GM12878 (cell line): Measurements from ENCODE around the gene SLC29A2. TPM values are rescaled to one million over a fixed set of nuclear protein-coding genes. Genes with fewer than 3 reads are reported as not detected.
A peak's percentile ranks its signal among the peaks of the same experiment; 100 is the strongest.

Source experiments
- CBX3 ChIP-seq: fragments of 200-600 bp; sonication (generic); IDR thresholded peaks from 2 replicates; pipeline ENCODE4 v1.6.1; 2016; ENCODE audit warnings: low read depth, borderline replicate concordance
- CEBPB ChIP-seq, 2 experiments: fragments of 150-350 bp in 1 of 2; IDR thresholded peaks; 2 replicates each; pipeline ENCODE4 v1.6.1; 2012 to 2014; ENCODE audit warnings: low read depth in 2 of 2, low read length in 2 of 2, borderline replicate concordance in 1 of 2, inconsistent platforms in 1 of 2
- CHD2 ChIP-seq: IDR thresholded peaks from 2 replicates; pipeline ENCODE4 v1.6.1; 2011; ENCODE audit warnings: low read depth, low read length, improper control_type of control experiment, borderline replicate concordance
- EED ChIP-seq: sonication (generic); IDR thresholded peaks from 2 replicates; pipeline ENCODE4 v1.6.1; 2016; ENCODE audit warnings: antibody characterized with exemption, low read depth
- FOS ChIP-seq: IDR thresholded peaks from 3 replicates; pipeline ENCODE4 v1.6.1; 2011; ENCODE audit warnings: borderline replicate concordance; ENCODE audit not compliant: insufficient read length; ENCODE audit errors: extremely low read depth
- FOXM1 ChIP-seq: IDR thresholded peaks from 2 replicates; pipeline ENCODE4 v1.6.1; 2012; ENCODE audit warnings: low read depth, mild to moderate bottlenecking, inconsistent platforms, low read length, moderate library complexity
- HSF1 ChIP-seq: fragments of 150-350 bp; IDR thresholded peaks from 2 replicates; pipeline ENCODE4 v1.6.1; 2014; ENCODE audit warnings: mild to moderate bottlenecking, low read depth, low read length
- IKZF1 ChIP-seq: fragments of 450-650 bp; conservative IDR thresholded peaks from 2 replicates; pipeline ENCODE4 v1.6.1; 2017; ENCODE audit warnings: antibody characterized with exemption, mild to moderate bottlenecking
- IRF4 ChIP-seq: IDR thresholded peaks from 2 replicates; pipeline ENCODE4 v1.6.1; 2011; ENCODE audit warnings: low read depth, low read length
- PAX8 ChIP-seq: fragments of 450-650 bp; IDR thresholded peaks from 2 replicates; pipeline ENCODE4 v1.6.1; 2017; ENCODE audit warnings: mild to moderate bottlenecking, moderate library complexity
- PBX3 ChIP-seq: IDR thresholded peaks from 2 replicates; pipeline ENCODE4 v1.6.1; 2011; ENCODE audit warnings: mild to moderate bottlenecking, low read depth, low read length, moderate library complexity; ENCODE audit not compliant: insufficient replicate concordance
- PKNOX1 ChIP-seq: fragments of 450-650 bp; IDR thresholded peaks from 2 replicates; pipeline ENCODE4 v1.6.1; 2016; ENCODE audit warnings: mild to moderate bottlenecking
- RAD21 ChIP-seq: IDR thresholded peaks from 2 replicates; pipeline ENCODE4 v1.6.1; 2011; ENCODE audit warnings: mild to moderate bottlenecking, low read depth, low read length, moderate library complexity; ENCODE audit not compliant: insufficient read depth
- RUNX3 ChIP-seq: IDR thresholded peaks from 2 replicates; pipeline ENCODE4 v1.6.1; 2012; ENCODE audit warnings: low read length, inconsistent platforms
- SKIL ChIP-seq: fragments of 450-650 bp; IDR thresholded peaks from 2 replicates; pipeline ENCODE4 v1.6.1; 2017; ENCODE audit warnings: mild to moderate bottlenecking, low read depth, inconsistent platforms; ENCODE audit not compliant: poor library complexity, severe bottlenecking
- SMAD5 ChIP-seq: IDR thresholded peaks from 2 replicates; pipeline ENCODE4 v1.6.1; 2016; ENCODE audit warnings: antibody characterized with exemption, low read depth
- SPI1 ChIP-seq: IDR thresholded peaks from 2 replicates; pipeline ENCODE4 v1.6.1; 2011; ENCODE audit warnings: low read depth, mild to moderate bottlenecking, low read length, moderate library complexity, borderline replicate concordance; ENCODE audit not compliant: insufficient read depth
- WRNIP1 ChIP-seq: IDR thresholded peaks from 2 replicates; pipeline ENCODE4 v1.6.1; 2011; ENCODE audit warnings: low read depth, low read length, improper control_type of control experiment, borderline replicate concordance
- ZBTB33 ChIP-seq: fragments of 450-650 bp; IDR thresholded peaks from 2 replicates; pipeline ENCODE4 v1.6.1; 2017; ENCODE audit warnings: mild to moderate bottlenecking
- polyA plus RNA-seq, 11 experiments: library from polyadenylated mRNA; depleted of rRNA in 4 of 11; unstranded in 6 of 11; stranded (reverse) in 5 of 11; fragments of >200 nt; fragmentation: Nextera tagmentation in 4 of 11; fragmentation: Illumina TruSeq in 1 of 11; extraction: Ambion mirVana in 4 of 11; extraction: Trizol in 1 of 11; gene quantifications; 1 replicate in 1 of 11; 2 replicates in 10 of 11; pipeline versions ENCODE4 v1.2.1 to v1.2.3, GENCODE V29; 2011 to 2016; ENCODE audit warnings: inconsistent platforms in 2 of 11, missing spikeins in 2 of 11, low read depth in 1 of 11
- total RNA-seq, 4 experiments: library from RNA; depleted of rRNA in 3 of 4; stranded (reverse); fragments of >200 nt in 3 of 4; fragmentation: Illumina TruSeq in 1 of 4; extraction: Trizol in 1 of 4; gene quantifications; 2 replicates each; pipeline versions ENCODE4 v1.2.1 to v1.2.3, GENCODE V29; 2013 to 2021

SLC29A2 gene
- total and polyA plus RNA-seq, 10 of the 15 experiments (the other 5 are each of a cell fraction or from before 2014, with no cell fraction given), result 0.27 to 7.5 (median 2.2) TPM

GRCh38 chr11:66336234-66337102, 35.1 kb downstream of the SLC29A2 start, which contains the start of gene RIN1 (continued):
- TF ChIP-seq SKIL (peak; percentile 70), SMAD5 (no peak), IRF4 (peak; percentile 85), PBX3 (no peak), CEBPB (IDR thresholded peaks at IDR 0.05; ENCODE audit: borderline replicate concordance in 1 of 2, low read depth in 2 of 2, low read length in 2 of 2) (no peak), CBX3 (no peak), FOS (no peak), RUNX3 (peak; percentile 96), PKNOX1 (peak; percentile 26; the same call in 1 of the 2 replicates), HSF1 (no peak), FOXM1 (peak; percentile 45; the same call in 1 of the 2 replicates), IKZF1 (peak; percentile 89), WRNIP1 (no peak), ZBTB33 (no peak), EED (peak; percentile 35; the same call in 1 of the 2 replicates), PAX8 (no peak), SPI1 (no peak), RAD21 (peak; percentile 46), CHD2 (no peak)
